Epithelial cell of esophagus (primary cell): ENCODE measurements around the gene MOB4.
"Not testable (repeated sequence)": the region's sequence is repeated elsewhere in the genome, so short reads cannot be mapped to it uniquely, and the experiment has no call there.

Experiments used
- DNase-seq: peaks from one replicate; pipeline ENCODE4 v3.0.0; 2010; ENCODE audit warnings: low read depth
- H3K4me3 ChIP-seq: 2 replicates; pipeline ENCODE4 v1.5.1; 2011; ENCODE audit warnings: mild to moderate bottlenecking, low read length, control low read depth
- TF ChIP-seq, protein P1 (sequence below): IDR thresholded peaks from 2 replicates; pipeline ENCODE4 v1.5.1; 2011; ENCODE audit warnings: low read depth, mild to moderate bottlenecking, low read length, control low read depth, inconsistent platforms; ENCODE audit not compliant: insufficient read depth; ENCODE audit errors: missing control alignments

MOB4 gene

GRCh38 chr2:197560146-197560665, 44.3 kb downstream of the MOB4 start:
- H3K4me3 ChIP-seq, result no peak overlapping the region
- no peak for DNase-seq
- TF ChIP-seq, protein P1, sequence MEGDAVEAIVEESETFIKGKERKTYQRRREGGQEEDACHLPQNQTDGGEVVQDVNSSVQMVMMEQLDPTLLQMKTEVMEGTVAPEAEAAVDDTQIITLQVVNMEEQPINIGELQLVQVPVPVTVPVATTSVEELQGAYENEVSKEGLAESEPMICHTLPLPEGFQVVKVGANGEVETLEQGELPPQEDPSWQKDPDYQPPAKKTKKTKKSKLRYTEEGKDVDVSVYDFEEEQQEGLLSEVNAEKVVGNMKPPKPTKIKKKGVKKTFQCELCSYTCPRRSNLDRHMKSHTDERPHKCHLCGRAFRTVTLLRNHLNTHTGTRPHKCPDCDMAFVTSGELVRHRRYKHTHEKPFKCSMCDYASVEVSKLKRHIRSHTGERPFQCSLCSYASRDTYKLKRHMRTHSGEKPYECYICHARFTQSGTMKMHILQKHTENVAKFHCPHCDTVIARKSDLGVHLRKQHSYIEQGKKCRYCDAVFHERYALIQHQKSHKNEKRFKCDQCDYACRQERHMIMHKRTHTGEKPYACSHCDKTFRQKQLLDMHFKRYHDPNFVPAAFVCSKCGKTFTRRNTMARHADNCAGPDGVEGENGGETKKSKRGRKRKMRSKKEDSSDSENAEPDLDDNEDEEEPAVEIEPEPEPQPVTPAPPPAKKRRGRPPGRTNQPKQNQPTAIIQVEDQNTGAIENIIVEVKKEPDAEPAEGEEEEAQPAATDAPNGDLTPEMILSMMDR, result no peak

DNA sequence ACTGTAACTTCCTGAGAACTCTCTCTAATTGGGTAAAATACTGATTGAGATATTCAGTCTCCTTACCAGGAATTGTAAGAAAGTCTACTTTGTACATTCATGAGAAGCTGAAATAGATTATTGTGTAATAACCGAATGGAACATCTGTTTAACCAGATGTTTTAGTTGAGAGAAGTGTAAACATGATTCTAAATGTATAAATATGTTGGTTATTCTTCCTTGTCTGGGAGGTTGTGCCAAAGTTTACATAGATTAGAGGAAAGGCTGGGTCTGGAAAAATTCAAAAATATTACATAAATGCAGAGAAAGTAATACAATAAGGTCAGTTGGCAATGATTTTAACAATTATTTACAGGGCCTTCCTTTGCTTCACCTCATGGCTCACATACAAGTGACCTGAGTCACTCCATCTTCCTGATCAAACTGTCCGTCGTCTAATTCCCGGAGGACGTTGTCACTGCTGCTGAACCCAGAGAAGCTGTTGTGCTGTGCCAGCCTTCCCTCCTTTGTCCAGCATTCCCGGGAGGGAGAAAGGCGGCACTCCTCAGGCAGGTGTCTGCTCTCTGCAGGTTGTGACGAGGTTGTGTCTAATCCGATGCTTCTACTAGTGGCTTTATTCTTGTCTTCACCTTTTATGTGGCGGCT, 55.9 kb downstream of the MOB4 start:
- TF ChIP-seq, protein P1, result no peak
- no peak overlapping the region for H3K4me3 ChIP-seq
- peak; percentile 32 for DNase-seq

DNA sequence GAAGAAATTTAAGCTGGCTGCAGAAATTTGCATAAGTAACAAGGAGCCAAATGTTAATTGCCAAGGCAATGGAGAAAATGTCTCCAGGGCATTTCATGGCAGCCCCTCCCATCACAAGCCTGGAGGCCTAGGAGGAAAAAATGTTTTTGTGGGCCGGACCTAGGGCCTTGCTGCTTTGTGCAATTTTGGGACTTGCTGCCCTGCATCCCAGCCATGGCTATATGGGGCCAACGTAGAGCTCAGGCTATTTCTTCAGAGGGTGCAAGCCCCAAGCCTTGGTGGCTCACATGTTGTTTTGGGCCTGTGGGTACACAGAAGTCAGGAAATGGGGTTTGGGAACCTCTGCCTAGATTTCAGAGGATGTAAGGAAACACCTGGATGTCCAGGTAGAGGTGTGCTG, 57.7 kb downstream of the MOB4 start:
- no peak for DNase-seq
- no peak overlapping the region for H3K4me3 ChIP-seq
- TF ChIP-seq, protein P1, result no peak

GRCh38 chr2:197575987-197576386, 60.1 kb downstream of the MOB4 start:
- TF ChIP-seq, protein P1, result no peak
- no peak overlapping the region for H3K4me3 ChIP-seq
- peak; percentile 75 for DNase-seq

- TF ChIP-seq, protein P1, result no peak
- DNase-seq, result peak; percentile 18
- H3K4me3 ChIP-seq, result no peak overlapping the region
Measured at GRCh38 chr2:197576631-197577030, 60.8 kb downstream of the MOB4 start.

GRCh38 chr2:197577446-197577845, 61.6 kb downstream of the MOB4 start:
- no peak for DNase-seq
- no peak overlapping the region for H3K4me3 ChIP-seq
- TF ChIP-seq, protein P1, result no peak

GRCh38 chr2:197578294-197578693, 62.4 kb downstream of the MOB4 start:
- H3K4me3 ChIP-seq, DNase-seq: not testable (repeated sequence)

DNA sequence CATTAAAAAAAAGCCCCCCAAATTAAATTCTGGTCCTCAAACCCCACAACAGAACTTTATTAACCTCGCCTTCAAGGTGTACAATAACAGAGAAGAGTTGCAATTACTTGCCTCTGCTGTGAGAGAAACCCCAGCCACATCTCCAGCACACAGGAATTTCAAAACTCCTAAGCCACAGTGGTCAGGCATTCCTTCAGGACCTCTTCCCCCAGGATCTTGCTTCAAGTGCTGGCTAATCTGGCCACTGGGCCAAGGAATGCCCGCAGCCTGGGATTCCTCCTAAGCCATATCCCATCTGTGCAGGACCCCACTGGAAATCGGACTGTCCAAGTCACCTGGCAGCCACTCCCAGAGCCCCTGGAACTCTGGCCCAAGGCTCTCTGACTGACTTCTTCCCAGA, 64.3 kb downstream of the MOB4 start:
- H3K4me3 ChIP-seq, DNase-seq: not testable (repeated sequence)

DNA sequence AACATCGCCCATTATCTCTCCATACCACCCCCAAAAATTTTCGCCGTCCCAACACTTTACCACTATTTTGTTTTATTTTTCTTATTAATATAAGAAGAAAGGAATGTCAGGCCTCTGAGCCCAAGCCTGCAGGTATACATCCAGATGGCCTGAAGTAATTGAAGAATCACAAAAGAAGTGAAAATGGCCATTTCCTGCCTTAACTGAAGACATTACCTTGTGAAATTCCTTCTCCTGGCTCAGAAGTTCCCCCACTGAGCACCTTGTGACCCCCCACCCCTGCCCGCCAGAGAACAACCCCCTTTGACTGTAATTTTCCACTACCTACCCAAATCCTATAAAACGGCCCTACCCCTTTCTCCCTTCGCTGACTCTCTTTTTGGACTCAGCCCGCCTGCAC, 71.4 kb downstream of the MOB4 start:
- H3K4me3 ChIP-seq, DNase-seq: not testable (repeated sequence)
